Panc1 (cell line): ENCODE measurements around the gene EMILIN2. TPM values are rescaled to one million over a fixed set of nuclear protein-coding genes. Genes with fewer than 3 reads are reported as not detected.

ENCODE experiments used
- ATAC-seq: fragments of 200-7000 bp; cut with Tn5 transposase; 2 replicates; pipeline ENCODE4 v1.9.1; 2020; ENCODE audit warnings: mild to moderate bottlenecking, moderate library complexity
- BruUV-seq: library from RNA; stranded (reverse); fragments of 400-500 nt; replicated peaks from 2 replicates; lab custom pipeline; 2021; lab: Mats Ljungman, UMichigan
- CTCF ChIA-PET: fragments of 300-600 bp; sonication (Branson Sonifier 250); formaldehyde crosslinking; loops from one replicate; lab custom pipeline; 2022; ENCODE audit warnings: antibody characterized with exemption; lab: Charles Lee
- POLR2A ChIA-PET: fragments of 300-600 bp; sonication (Branson Sonifier 250); formaldehyde crosslinking; loops from one replicate; lab custom pipeline; 2022; ENCODE audit warnings: antibody characterized with exemption; lab: Charles Lee
- DNase-seq: peaks from one replicate; pipeline ENCODE4 v3.0.0-alpha.2; 2010; ENCODE audit warnings: low read depth, low spot score
- H3K27ac ChIP-seq: 2 replicates; pipeline ENCODE4 v1.5.1; 2011; ENCODE audit warnings: mild to moderate bottlenecking, low read length, inconsistent platforms
- H3K27me3 ChIP-seq: fragments of 200-500 bp; sonication (Bioruptor generic); 2 replicates; pipeline ENCODE4 v1.6.0; 2014; ENCODE audit warnings: low read length, inconsistent platforms; ENCODE audit not compliant: control insufficient read depth, insufficient read depth
- H3K36me3 ChIP-seq: fragments of 200-500 bp; sonication (Bioruptor generic); 2 replicates; pipeline ENCODE4 v1.5.1; 2014; ENCODE audit warnings: inconsistent platforms, mild to moderate bottlenecking, low read length, moderate library complexity; ENCODE audit not compliant: control insufficient read depth, insufficient read depth
- H3K4me1 ChIP-seq: 2 replicates; pipeline ENCODE4 v1.5.1; 2011; ENCODE audit warnings: inconsistent platforms, mild to moderate bottlenecking, low read length, moderate library complexity; ENCODE audit not compliant: control insufficient read depth, insufficient read depth
- H3K4me3 ChIP-seq, 2 experiments: 2 replicates each; pipeline ENCODE4 v1.5.1; 2011 to 2012; ENCODE audit warnings: low read depth in 2 of 2, low read length in 2 of 2, mild to moderate bottlenecking in 2 of 2, inconsistent platforms in 1 of 2, moderate library complexity in 1 of 2
- H3K9me3 ChIP-seq: fragments of 200-500 bp; sonication (Bioruptor generic); 2 replicates; pipeline ENCODE4 v1.5.1; 2014; ENCODE audit warnings: low read depth, mild to moderate bottlenecking, inconsistent platforms, low read length, moderate library complexity; ENCODE audit not compliant: control insufficient read depth, insufficient read depth
- POLR2AphosphoS5 ChIP-seq: IDR thresholded peaks from 2 replicates; pipeline ENCODE4 v1.6.1; 2012; ENCODE audit warnings: mild to moderate bottlenecking, low read depth, low read length, moderate library complexity
- REST ChIP-seq, 2 experiments: IDR thresholded peaks; 2 replicates each; pipeline ENCODE4 v1.6.1; 2011 to 2012; ENCODE audit warnings: low read depth in 2 of 2, control low read depth in 1 of 2, low read length in 1 of 2, mild to moderate bottlenecking in 1 of 2, moderate library complexity in 1 of 2; ENCODE audit not compliant: insufficient read depth in 1 of 2
- SIN3A ChIP-seq: IDR thresholded peaks from 2 replicates; pipeline ENCODE4 v1.6.1; 2012; ENCODE audit warnings: low read depth, mild to moderate bottlenecking, low read length, moderate library complexity, borderline replicate concordance; ENCODE audit not compliant: insufficient read depth
- TCF7L2 ChIP-seq: IDR thresholded peaks from 2 replicates; pipeline ENCODE4 v1.6.1; 2011; ENCODE audit warnings: mild to moderate bottlenecking, low read depth, low read length, inconsistent platforms
- in situ Hi-C: cut with HindIII; loops from 2 replicates; pipeline ENCODE4 v1.10.0; 2016; ENCODE audit warnings: low sequenced_read_pairs, low pct_unique_long_range_greater_than_20kb
- intact Hi-C: fragments of 100-400 bp; cut with micrococcal nuclease; formaldehyde crosslinking; loops from one replicate; pipeline ENCODE4 v1.10.0; 2022; ENCODE audit not compliant: unreplicated experiment
- total RNA-seq: library from RNA; stranded (reverse); gene quantifications from one replicate; pipeline ENCODE4 v1.2.1, GENCODE V29; 2021; ENCODE audit not compliant: unreplicated experiment
- TF ChIP-seq, protein P1 (sequence below): fragments of 450-650 bp; IDR thresholded peaks from 2 replicates; pipeline ENCODE4 v1.5.1; 2017; ENCODE audit warnings: mild to moderate bottlenecking

Gene EMILIN2
- total RNA-seq, 1 experiment from 2014 or later, result 18.3 TPM

DNA sequence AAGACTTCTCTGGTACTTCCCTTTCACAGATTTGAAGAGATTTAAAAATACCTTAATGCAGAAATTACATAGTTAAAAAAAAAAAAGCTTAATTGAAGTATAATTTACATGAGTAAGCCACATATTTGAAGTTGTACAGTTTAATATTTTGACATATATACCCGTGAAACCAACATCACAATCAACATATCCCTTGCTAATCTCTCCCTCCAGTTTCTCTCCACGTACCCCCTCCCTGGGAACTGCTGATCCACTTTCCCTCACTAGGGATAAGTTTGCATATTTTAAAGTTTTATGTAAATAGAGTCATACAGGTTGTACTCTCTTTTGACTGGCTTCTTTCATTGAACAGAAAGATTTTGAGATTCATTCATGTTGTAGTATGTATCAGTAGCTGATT is 22.4 kb downstream of the EMILIN2 start:
- DNase-seq, result no peak
- no peak overlapping the region for H3K27ac ChIP-seq
- H3K27me3 ChIP-seq, result no peaks in the 10 kb centered on the region
- ChIA-PET POLR2A (no interaction called here), CTCF (no interaction called here)
- in situ Hi-C loops (no loop called here), intact Hi-C loops (no loop called here)
- no peak overlapping the region for H3K4me3 ChIP-seq
- BruUV-seq, result no TSS peak
- H3K4me1 ChIP-seq, result no peaks in the 10 kb centered on the region
- H3K9me3 ChIP-seq, result no peaks in the 10 kb centered on the region
- H3K36me3 ChIP-seq, result no peaks in the 10 kb centered on the region
- TF ChIP-seq, protein P1, sequence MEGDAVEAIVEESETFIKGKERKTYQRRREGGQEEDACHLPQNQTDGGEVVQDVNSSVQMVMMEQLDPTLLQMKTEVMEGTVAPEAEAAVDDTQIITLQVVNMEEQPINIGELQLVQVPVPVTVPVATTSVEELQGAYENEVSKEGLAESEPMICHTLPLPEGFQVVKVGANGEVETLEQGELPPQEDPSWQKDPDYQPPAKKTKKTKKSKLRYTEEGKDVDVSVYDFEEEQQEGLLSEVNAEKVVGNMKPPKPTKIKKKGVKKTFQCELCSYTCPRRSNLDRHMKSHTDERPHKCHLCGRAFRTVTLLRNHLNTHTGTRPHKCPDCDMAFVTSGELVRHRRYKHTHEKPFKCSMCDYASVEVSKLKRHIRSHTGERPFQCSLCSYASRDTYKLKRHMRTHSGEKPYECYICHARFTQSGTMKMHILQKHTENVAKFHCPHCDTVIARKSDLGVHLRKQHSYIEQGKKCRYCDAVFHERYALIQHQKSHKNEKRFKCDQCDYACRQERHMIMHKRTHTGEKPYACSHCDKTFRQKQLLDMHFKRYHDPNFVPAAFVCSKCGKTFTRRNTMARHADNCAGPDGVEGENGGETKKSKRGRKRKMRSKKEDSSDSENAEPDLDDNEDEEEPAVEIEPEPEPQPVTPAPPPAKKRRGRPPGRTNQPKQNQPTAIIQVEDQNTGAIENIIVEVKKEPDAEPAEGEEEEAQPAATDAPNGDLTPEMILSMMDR, result no peak
- TF ChIP-seq POLR2AphosphoS5 (no peak), SIN3A (no peak), TCF7L2 (no peak), REST (IDR thresholded peaks at IDR 0.05; ENCODE audit: insufficient read depth in 1 of 2, low read depth in 2 of 2, low read length in 1 of 2) (no peak)
- ATAC-seq, result no peak

GRCh38 chr18:2871111-2871720 is 24.4 kb downstream of the EMILIN2 start:
- CTCF ChIA-PET, result no interaction called here
- H3K4me1 ChIP-seq, result no peaks in the 10 kb centered on the region
- POLR2A ChIA-PET, result no interaction called here
- intact Hi-C loops, result no loop called here
- ATAC-seq (no peak), DNase-seq (no peak)
- in situ Hi-C loops, result no loop called here
- H3K4me3 ChIP-seq, result no peak overlapping the region
- no TSS peak for BruUV-seq
- no peaks in the 10 kb centered on the region for H3K27me3 ChIP-seq
- no peaks in the 10 kb centered on the region for H3K9me3 ChIP-seq
- no peak overlapping the region for H3K27ac ChIP-seq
- TF ChIP-seq, protein P1, result no peak
- no peak for TF ChIP-seq TCF7L2
- TF ChIP-seq REST (IDR thresholded peaks at IDR 0.05; ENCODE audit: insufficient read depth in 1 of 2, low read depth in 2 of 2, low read length in 1 of 2), result no peak
- no peak for TF ChIP-seq SIN3A
- TF ChIP-seq POLR2AphosphoS5, result no peak
- H3K36me3 ChIP-seq, result no peaks in the 10 kb centered on the region
